NCI-H128 (cell line): Measurements from ENCODE around the gene ZNF682.
"Not testable (repeated sequence)": the region's sequence is repeated elsewhere in the genome, so short reads cannot be mapped to it uniquely, and the experiment has no call there.

ENCODE experiments used
- DNase-seq: peaks from one replicate; lab custom pipeline; 2025; ENCODE audit not compliant: unreplicated experiment; lab: John Stamatoyannopoulos, UW

Gene ZNF682

DNA sequence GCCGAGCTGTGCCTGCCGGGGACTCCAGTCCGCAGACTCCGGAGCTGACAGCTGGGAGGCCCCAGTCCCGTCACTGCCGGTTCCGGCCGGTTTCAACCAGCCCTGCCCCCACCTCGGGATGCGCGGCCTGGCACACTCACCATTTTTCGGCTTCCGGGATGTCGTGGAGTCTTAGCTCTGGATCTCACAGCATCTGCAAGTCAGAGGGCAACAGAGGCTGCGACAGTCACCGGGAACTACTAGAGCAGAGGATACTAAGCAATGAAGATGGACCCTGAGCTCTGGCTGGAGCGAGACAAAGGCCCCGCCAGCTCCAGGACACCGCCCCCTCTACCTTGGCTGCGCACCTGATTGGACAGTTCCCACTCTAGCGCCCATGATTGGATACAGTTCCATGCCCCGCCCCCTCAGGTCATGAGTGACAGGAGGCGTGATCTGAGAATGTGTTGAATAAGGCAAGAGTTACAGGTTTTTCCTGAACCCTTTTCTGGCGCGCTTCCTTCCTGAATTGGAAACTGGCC lies at the start of gene ZNF682:
ZNF682 (minus strand) TSS at position 303 of the 521 bp plus-strand sequence; CDS start at position 143, 160 bp downstream.
- DNase-seq: peak; percentile 88

DNA sequence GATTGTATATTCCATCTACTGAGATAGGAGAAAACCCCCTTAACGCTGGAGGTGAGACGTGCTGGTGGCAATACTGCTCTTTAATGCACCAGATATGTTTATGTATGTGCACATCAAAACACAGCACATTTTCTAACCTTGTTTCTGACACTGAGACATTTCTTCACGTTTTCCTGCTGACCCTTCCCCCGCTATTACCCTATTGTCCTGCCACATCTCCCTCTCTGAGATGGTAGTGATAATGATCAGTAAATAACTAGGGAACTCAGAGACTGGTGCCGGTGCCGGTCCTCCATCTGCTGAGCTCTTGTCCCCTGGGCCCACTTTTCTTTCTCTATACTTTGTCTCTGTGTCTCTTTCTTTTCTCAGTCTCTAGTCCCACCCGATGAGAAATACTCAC lies 43.6 kb upstream of the ZNF682 start:
- not testable (repeated sequence) for DNase-seq

DNA sequence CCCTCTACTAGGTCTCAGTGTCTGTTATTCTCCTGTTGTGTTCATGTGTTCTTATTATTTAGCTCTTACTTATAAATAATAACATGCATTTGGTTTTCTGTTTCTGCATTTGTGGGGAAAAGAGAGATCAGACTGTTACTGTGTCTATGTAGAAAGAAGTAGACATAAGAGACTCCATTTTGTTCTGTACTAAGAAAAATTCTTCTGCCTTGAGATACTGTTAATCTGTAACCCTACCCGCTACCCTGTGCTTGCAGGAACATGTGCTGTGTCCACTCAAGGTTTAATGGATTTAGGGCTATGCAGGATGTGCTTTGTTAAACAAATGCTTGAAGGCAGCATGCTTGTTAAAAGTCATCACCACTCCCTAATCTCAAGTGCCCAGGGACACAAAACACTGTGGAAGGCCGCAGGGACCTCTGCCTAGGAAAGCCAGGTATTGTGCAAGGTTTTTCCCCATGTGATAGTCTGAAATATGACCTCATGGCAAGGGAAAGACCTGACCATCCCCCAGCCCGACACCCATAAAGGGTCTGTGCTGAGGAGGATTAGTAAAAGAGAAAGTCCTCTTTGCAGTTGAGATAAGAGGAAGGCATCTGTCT lies 43.0 kb upstream of the ZNF682 start:
- not testable (repeated sequence) for DNase-seq

DNA sequence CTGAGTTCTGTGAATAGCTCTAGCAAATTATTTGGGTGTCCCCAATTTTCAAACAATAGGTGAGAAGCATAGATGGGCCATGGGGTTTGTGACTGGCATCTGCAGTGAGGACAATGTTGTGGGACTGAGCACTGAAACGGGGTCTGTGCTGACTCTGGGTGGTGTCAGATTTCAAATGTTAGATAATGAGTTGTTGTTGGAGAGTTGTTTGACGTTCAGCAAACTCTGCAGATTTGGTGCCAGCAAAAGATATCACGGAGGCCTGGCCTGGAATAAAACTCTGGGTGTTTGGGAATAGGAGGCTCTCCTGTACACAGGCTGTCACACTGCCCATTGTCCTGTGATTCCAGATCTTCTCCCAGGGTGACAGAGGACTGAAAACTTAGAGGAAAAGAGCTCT lies 41.4 kb upstream of the ZNF682 start:
- no peak for DNase-seq

DNA sequence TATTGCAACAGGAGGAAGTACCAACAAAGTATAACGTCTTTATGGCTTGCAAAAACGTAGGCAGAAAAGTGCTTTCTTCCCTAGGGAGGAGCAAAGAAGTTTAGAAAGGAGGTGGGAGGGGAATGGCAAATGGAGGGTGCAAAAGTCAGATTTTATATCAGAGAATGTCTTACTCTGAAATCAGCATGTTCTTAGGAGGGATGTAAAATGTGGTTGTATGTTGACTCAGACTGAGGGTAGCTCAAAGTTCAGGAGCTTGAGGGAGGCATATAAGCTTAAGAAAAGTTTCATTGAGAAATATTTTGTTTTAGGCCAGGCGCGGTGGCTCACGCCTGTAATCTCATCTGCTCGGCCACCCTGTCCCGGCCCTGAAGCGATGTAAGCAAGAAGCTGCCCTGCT lies 40.2 kb upstream of the ZNF682 start:
- DNase-seq: no peak

DNA sequence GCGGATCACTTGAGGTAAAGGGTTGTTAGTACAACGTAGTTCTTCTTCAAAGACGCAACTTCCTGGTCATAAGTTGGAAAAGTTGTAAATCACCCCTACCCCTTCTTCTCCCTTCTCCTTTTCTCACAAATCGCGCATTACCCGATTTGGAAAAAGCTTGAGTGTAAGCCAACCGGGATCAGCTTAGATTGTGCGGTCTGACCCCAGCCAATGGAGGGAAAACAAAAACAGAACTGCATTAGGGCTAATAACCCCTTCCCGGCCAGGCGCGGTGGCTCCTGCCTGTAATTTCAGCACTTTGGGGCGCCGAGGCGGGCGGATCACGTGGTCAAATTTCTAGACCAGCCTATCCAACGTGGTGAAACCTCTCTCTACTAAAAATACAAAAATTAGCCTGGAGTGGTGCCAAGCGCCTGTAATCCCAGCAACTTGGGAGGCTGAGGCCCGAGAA lies 39.3 kb upstream of the ZNF682 start:
- no peak for DNase-seq

DNA sequence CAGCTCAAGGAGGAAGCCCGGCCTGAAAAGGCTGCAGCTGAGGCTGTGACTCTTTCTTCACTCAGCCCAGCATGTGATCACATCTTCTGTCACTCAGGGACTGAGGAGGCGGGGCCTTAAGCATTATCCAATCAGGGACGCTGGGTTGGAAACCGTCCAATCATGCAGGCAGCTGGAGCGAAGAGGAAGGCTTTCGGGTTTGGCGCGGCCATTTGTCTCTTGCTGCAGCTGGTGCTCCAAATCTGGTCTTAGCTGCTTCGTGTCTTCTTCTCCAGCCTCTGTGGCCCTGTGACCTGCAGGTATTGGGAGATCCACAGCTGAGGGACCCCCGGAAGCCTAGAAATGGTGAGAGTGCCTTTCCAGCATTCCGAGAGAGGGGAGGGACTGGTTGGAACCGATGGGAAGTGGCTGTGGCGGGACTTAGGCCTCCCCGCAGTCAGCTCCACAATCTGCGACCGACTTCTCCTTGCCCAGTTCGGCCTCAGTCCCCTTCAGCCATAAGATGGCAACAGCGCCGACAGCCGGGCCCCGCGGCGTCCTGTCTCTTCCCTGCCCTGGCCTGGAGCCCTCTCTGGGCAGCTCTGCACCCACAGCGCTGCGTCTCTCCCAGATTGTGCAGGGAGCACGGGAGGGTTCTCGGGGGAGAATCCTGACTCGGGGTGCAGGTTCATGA lies 38.6 kb upstream of the ZNF682 start, which contains the start of gene ZNF90:
ZNF90 (plus strand) TSS at position 210 of the 673 bp plus-strand sequence; CDS start at position 343, 133 bp downstream.
- DNase-seq: no peak

DNA sequence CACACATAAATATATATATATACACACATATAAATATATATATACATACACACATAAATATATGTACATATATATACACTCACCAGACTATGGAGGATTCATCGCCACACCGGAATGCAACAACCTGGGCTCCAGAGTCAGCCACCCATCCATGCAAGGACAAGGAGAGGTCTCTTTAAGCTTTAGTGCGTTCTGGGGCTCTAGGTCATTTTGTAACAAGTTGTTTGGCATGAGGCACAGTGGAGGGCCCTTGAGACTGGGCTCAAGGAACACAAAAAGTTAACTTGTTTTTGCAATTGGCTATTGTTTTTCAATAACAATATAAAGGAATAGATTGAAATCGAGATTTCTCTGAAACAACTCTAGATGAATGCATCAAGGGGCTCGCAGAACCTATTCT lies 33.6 kb upstream of the ZNF682 start:
- no peak for DNase-seq

DNA sequence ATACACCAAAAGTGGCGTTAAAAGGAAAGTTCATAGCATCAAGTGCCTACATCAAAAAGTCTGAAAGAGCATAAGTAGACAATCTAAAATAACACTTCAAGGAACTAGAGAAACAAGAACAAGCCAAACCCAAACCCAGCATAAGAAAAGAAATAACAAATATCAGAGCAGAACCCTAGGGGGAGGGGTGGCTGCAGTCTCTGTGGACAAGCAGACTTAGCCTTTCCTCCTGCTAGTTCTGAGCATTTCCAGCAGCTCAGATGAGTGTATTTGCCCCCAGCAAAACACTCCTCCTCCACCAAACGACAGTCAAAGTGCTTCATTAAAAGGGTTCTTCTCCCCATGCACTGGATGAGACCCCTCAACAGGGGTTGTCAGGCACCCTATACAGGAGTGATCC lies 31.4 kb upstream of the ZNF682 start:
- DNase-seq: no peak

DNA sequence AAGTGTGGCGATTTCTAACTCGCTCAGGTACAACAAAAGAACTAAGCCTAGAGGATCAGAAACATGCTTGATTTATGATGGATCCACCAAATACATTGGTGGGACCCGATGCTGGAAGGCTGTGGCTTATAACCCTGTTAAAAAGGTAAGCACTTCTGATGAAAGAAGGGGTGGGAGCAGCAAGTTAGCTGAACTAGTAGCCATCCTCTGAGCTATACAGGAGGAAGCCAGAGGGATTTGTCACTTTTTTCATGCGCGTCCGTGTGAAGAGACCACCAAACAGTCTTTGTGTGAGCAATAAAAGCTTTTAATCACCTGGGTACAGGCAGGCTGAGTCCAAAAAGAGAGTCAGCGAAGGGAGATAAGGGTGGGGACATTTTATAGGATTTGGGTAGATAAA lies 29.3 kb upstream of the ZNF682 start:
- DNase-seq: not testable (repeated sequence)

DNA sequence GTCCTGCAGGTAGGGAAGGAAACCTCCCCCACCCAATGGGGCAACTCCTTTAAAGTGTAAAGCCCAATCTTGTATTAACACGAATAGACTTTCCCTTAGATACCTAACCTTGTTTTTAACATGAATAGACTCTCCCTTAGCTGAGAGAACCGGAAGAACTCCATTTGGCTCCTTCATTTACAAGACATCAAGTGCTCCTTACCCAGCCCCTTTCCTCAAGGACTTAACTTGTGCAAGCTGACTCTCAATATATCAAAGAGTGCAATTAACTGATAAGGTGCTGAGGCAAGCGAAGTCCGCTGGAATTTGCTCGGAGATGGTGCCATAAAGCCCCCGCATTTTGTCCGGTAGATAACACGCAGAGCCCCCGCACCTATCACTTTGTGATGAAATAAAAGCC lies 28.6 kb upstream of the ZNF682 start:
- DNase-seq: no peak

DNA sequence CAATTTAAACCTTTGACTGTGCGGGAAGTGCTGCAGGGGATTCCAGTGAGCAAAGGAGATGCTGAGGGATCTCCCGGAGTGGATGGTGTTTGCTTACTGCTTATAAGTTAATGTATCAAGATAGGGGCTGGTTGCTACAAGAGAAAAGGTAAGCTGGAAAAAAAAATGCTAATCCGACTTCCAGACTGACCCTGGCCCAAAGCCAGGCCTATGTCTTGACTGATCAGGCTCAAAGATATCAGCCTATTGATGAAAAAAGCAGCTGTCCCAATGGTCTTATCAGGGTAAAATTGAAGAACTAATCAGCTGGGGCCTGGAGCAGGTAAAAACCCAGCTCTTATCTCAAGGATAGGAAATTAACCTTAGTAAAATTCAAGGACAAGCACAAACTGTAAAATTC lies 27.6 kb upstream of the ZNF682 start:
- DNase-seq: no peak

DNA sequence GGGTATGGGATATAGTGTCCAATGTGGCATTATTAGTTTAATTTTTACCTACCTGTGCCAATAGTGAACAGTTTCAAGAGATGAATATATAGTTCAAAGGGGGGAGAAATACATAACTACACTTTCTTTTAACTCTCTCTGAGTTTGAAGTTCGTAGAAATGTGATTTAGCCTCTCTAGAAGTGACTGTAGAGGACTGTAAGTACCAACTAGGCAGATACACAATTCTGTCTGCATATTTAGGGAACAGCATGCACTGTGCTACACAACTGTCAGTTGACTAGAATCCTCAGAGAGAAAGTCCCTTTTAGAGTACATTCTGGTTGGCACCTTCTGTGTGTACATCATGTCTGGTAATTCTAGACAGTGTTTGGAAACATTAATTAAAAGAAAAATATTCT lies 21.0 kb upstream of the ZNF682 start:
- DNase-seq: no peak

DNA sequence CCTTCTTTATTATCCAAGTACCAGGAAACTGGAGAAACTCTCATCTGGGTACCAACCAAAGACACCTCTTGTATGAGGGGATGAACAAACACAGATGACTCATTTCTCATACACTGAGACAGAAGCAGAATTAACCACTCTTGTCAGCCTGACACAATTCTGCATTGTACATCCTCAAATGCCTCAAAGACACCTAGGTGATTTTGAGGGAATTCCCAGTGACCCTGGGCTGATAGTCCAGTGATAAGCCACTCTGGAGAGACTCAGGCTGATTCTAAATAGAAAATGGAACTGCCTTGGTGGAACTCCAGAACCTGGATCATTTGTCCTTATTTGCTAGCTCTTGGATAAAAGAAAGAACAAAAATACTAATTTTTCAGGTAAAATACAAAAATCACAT lies 19.4 kb upstream of the ZNF682 start:
- not testable (repeated sequence) for DNase-seq

DNA sequence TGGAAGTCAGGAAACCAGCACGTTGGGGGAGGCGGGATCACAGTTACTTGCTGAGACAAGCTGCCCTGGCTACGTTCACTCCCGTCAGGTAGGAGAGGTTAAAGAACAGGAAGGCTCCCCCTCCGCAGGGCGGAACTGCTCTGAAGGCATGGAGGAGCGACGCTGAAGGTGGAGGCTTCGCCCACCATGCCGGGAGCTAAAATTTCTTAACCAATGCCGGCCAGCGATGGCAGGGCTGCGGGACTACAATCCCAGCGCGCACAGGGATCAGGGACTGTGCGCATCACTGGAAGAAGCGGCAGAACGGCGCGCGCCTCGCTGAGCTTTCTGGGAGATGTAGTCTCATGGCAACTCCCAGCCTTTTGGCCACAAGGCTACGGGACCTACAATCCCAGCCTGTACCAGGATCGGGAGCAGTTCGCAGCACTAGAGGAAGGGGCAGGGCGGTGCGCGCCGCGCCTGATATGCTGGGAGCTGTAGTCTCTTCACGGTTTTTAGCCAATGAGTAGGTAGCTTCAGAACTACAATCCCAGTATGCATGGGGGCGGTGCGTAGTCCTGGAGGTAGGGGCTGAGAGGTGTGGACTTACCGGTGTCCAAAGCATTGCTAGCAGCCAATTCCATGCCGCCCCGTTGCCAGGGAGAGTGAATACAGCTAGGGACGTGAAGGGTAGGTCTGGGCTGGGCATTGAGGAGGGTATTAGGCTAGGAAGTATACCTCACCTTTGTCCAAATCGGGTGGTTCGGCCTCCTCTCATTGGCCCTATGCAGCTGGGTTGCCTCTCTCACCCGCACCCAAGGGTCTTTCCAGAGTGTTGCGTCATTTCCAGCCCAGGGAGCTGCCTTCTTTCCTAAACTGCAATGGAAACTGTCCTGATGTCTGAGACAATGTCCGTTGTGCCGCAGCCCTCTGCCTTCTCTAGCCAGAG lies 12.8 kb upstream of the ZNF682 start:
- peak; percentile 87 for DNase-seq

DNA sequence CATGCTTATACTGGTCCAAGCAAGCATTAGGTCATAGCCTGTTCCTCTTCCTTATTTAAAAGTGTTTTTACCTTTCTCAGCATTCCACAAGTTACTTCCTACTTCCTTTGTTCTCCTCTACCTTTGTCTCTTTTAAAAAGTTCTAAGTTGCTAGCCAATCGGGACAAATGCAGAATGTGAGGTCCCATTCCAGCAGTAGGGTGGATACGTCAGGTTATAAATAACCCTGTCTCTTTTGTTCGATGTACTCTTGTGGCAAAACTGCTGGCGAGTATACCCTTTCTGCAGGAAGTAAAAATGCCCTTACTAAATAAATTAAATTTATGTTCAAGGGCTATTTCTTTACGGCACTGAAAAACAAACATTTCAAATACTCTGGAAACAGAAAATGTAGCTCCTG lies 6.4 kb upstream of the ZNF682 start:
- not testable (repeated sequence) for DNase-seq

DNA sequence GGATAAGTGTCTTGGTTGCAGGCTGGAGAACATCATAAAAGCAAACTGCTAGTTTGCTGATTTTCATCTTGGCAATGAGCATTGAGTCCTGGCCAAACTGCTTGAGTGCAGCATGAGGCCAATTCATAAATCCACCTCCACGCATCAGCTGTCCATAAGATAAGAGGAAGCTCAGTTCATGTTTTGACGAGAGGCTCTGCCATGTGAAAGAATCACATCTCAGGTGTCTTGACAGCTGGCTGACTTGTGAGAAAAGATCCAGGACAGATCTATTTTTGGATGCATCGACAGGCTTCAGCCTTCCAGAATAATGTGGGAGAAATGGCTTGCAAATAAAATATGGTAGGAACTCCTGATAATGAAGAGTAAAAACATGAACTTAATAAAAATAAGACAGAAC lies 5.4 kb upstream of the ZNF682 start:
- no peak for DNase-seq

DNA sequence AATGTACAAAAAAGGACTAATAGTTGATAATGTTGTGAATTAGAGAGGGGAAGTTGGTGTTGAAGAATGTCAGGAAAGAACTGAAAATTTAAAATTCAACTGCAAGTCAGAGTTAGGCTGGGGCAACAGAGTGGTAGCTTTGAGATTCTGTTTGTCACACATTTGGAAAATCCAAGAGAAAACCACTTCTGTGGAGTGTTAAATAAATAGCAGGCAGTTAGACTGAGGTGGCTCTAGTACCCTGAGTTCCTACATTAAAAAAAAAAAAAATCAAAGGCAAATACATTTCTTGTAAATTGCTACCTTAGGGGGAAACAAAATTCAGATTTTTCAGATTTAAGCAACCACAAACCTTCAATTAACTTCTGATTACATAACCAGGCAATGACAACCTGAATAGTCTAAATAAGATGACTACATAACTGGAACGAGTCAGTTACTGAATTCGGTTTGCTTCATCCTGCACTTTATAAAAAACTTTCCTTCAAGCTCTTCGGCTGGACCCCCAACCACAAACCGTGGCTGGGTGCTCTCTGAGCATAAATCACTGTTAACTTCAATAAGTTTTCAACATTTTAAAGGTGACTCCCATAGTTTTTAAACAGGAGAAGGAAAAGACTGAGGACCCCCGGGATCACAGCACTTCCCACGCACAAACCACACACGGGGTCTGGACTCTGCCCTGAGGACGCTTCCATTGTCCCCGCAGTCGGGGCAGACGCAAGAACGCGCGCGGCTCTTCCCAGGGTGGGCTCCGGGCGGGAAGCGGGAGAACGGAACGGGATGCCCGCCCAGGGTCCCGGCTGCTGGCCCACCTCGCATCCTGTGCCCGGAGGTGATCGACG lies 725 bp downstream of the ZNF682 start:
- DNase-seq: no peak

DNA sequence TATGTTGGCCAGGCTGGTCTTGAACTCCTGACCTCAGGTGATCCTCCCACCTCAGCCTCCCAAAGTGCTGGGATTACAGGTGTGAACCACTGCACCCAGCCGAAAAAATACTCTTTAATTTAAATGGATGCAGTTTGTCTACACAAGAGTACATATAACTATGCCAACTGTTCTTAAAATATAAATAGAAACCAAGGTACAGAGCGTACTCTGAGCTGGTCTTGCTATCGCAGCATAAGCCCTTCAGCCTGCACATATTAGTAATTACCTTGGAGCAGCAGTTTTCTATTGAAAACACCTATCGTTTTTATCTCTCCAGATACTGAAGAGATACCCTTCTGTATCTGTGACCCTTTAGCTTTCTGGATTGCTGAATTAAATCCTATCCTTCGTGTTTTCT lies 3.4 kb downstream of the ZNF682 start:
- DNase-seq: no peak

DNA sequence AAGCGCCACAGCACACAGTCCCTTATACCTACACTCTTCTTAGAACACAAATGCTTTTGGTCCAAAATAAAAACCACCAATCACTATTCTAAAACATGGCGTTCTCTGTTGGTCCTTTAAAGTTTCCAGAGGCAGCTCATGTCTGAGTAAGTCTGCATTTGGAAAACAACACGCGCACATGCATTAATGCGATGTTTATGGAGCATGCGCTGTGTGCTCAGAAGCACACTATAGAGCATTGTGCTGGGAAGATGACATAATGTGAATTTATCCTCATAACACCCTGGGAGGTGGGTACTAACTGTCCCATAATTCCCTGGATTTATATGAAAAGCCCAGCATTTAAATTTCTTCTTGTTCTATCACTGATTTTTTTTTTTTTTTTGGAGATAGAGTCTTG lies 10.7 kb downstream of the ZNF682 start:
- DNase-seq: no peak

DNA sequence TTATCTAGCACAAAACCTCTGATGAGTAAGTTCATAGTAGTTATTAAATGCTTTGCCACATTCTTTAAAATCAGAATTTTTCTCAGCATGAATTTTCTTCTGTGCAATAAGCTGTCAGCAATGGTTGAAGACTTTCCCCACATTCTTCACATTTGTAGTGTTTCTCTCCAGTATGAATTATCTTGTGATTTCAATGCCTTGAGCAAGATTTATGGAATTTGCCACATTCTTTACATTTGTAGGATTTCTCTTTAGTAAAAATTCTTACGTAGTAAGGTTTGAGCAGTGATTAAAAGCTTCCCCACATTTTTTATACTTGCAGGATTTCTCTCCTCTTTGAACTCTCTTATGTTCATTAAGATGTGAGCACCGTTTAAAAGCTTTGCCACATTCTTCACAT lies 33.6 kb downstream of the ZNF682 start:
- DNase-seq: no peak
